SK-N-MC (cell line): ENCODE measurements around the gene ZNF384.

ENCODE experiments used
- DNase-seq: peaks from one replicate; pipeline ENCODE4 v3.0.0-alpha.2; 2011; ENCODE audit warnings: low read depth, low spot score
- H3K27ac ChIP-seq: fragments of 200-600 bp; sonication (generic); 2 replicates; pipeline ENCODE4 v1.5.1; 2016; ENCODE audit warnings: mixed run types
- H3K36me3 ChIP-seq: fragments of 200-600 bp; sonication (generic); 2 replicates; pipeline ENCODE4 v1.6.1; 2017; ENCODE audit warnings: antibody characterized with exemption, low read length, mixed read lengths; ENCODE audit not compliant: insufficient read depth
- H3K4me3 ChIP-seq: fragments of 200-600 bp; sonication (generic); 2 replicates; pipeline ENCODE4 v1.5.1; 2016
- H3K9ac ChIP-seq: fragments of 200-600 bp; sonication (generic); 2 replicates; pipeline ENCODE4 v1.8.0; 2017; ENCODE audit warnings: mixed run types, mixed read lengths; ENCODE audit not compliant: insufficient read length
- H3K9me3 ChIP-seq: fragments of 200-600 bp; sonication (generic); 2 replicates; pipeline ENCODE4 v1.6.1; 2017; ENCODE audit warnings: low read depth, mild to moderate bottlenecking, antibody characterized with exemption, low read length, moderate library complexity, mixed read lengths
- EZH2 ChIP-seq: fragments of 200-600 bp; sonication (generic); IDR thresholded peaks from one replicate; pipeline ENCODE4 v1.6.1; 2017; ENCODE audit warnings: antibody characterized with exemption
- FOXP2 ChIP-seq: optimal IDR thresholded peaks from 2 replicates; pipeline ENCODE3; 2011; ENCODE audit warnings: mild to moderate bottlenecking, moderate library complexity; ENCODE audit not compliant: insufficient read depth; ENCODE audit errors: extremely low read length, control extremely low read depth
- POLR2AphosphoS5 ChIP-seq: IDR thresholded peaks from 2 replicates; pipeline ENCODE4 v1.6.1; 2012; ENCODE audit warnings: mild to moderate bottlenecking, low read depth, low read length, borderline replicate concordance

The ZNF384 gene

DNA sequence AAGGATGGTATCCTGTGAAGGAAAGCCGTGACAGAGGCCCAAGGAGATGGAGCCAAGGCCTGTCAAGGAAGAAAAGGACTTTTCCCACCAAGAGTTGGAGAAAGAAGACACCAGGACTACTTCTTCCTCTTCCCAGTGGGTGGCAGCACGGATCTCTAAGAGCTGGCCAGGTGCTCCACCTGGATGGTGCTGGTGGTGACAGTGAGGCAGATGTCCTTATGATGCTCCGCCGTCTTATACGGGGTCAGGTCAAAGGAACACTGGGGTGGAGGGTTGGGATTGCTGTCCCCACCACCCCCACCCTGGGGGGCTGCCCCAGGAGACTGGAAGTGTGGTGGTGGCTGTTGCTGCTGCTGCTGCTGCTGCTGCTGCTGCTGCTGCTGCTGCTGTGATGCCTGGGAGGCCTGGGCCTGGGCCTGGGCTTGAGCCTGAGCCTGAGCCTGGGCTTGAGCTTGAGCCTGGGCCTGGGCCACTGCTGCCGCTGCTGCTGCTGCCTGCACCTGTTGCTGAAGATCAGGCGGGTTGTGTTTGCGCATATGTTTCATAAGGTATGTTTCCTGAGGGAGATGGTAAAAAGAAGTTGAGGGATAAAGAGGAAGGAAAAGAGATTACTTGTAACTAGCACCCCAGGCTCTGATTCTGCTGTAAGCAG, 21.5 kb downstream of the ZNF384 start:
- DNase-seq, result no peak
- Histone ChIP-seq H3K9me3 (no peaks in the 10 kb centered on the region), H3K27ac (no peak overlapping the region), H3K36me3 (peaks cover 66% of the 10 kb centered on the region), H3K4me3 (no peak overlapping the region), H3K9ac (no peak overlapping the region)
- TF ChIP-seq POLR2AphosphoS5, result no peak
- TF ChIP-seq FOXP2, result no peak
- no peak for TF ChIP-seq EZH2

- TF ChIP-seq EZH2 (no peak), POLR2AphosphoS5 (no peak), FOXP2 (no peak)
- H3K27ac ChIP-seq, result no peak overlapping the region; the same call in 1 of the 2 replicates
Measured at GRCh38 chr12:6666211-6666610, 23.0 kb downstream of the ZNF384 start.

GRCh38 chr12:6664902-6665301, 24.3 kb downstream of the ZNF384 start:
- Histone ChIP-seq H3K9ac (no peak overlapping the region), H3K36me3 (peaks cover 38% of the 10 kb centered on the region), H3K4me3 (no peak overlapping the region), H3K27ac (0 out of 2 replicates have a peak overlapping the region, but pooled peaks have one; percentile 12), H3K9me3 (no peaks in the 10 kb centered on the region)
- TF ChIP-seq FOXP2, result no peak
- TF ChIP-seq POLR2AphosphoS5, result no peak; the same call in 1 of the 2 replicates
- no peak for TF ChIP-seq EZH2
- DNase-seq, result no peak

More at GRCh38 chr12:6666211-6666610, 23.0 kb downstream of the ZNF384 start:
- Histone ChIP-seq H3K36me3 (peaks cover 51% of the 10 kb centered on the region), H3K9me3 (no peaks in the 10 kb centered on the region), H3K9ac (no peak overlapping the region), H3K4me3 (no peak overlapping the region)
- no peak for DNase-seq

GRCh38 chr12:6662906-6663742, 26.1 kb downstream of the ZNF384 start, which contains the start of gene ING4:
Gene ING4 (minus strand): TSS chr12:6663119. CDS start chr12:6663101, 18 bp downstream.
- TF ChIP-seq FOXP2 (no peak), EZH2 (no peak), POLR2AphosphoS5 (peak; percentile 65; the same call in 1 of the 2 replicates)

GRCh38 chr12:6662602-6662905, 26.6 kb downstream of the ZNF384 start:
- Histone ChIP-seq H3K9ac (peak overlapping the region; percentile 85), H3K27ac (peak overlapping the region; percentile 55; the same call in 1 of the 2 replicates), H3K9me3 (no peaks in the 10 kb centered on the region), H3K4me3 (peak overlapping the region; percentile 87), H3K36me3 (peaks cover 15% of the 10 kb centered on the region)
- TF ChIP-seq POLR2AphosphoS5 (no peak), FOXP2 (no peak)
- DNase-seq, result no peak

More at GRCh38 chr12:6662906-6663742, 26.1 kb downstream of the ZNF384 start, which contains the start of gene ING4:
- peak; percentile 96 for DNase-seq
- Histone ChIP-seq H3K9me3 (no peaks in the 10 kb centered on the region), H3K36me3 (peaks cover 20% of the 10 kb centered on the region), H3K9ac (peak within 1 kb of the TSS; percentile 85), H3K4me3 (peak within 1 kb of the TSS; percentile 87), H3K27ac (peak within 1 kb of the TSS; percentile 99)

- no peaks in the 10 kb centered on the region for H3K9me3 ChIP-seq
- H3K27ac ChIP-seq, result no peak overlapping the region
- no peak for DNase-seq
- no peak overlapping the region for H3K9ac ChIP-seq
- TF ChIP-seq POLR2AphosphoS5 (no peak), EZH2 (no peak), FOXP2 (no peak)
- peaks cover 17% of the 10 kb centered on the region; the same call in 1 of the 2 replicates for H3K36me3 ChIP-seq
- no peak overlapping the region for H3K4me3 ChIP-seq
Measured at GRCh38 chr12:6653987-6654386, 35.2 kb downstream of the ZNF384 start.

DNA sequence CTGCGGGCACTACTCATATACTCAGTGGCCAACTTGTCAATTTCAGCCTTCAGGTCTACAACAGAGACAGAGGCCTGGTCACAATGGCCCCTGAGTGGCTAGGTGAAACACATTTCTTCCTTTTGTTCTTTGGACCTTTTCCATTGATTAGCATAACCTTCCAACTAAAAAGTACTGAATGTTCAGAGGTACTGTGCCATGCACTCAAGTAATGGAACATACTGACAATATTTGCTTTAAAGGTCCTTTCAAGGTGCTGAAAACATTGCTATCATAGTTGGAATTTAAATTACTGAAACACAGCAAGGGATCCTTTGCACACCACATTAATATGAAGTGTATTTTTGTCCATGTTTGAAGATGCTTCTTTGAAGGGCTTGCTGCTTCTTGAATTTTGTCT, 35.8 kb downstream of the ZNF384 start:
- DNase-seq, result no peak
- H3K9me3 ChIP-seq, result no peaks in the 10 kb centered on the region
- H3K4me3 ChIP-seq, result no peak overlapping the region
- TF ChIP-seq POLR2AphosphoS5, result no peak
- no peak for TF ChIP-seq EZH2
- TF ChIP-seq FOXP2, result no peak
- no peak overlapping the region for H3K27ac ChIP-seq
- peaks cover 17% of the 10 kb centered on the region; the same call in 1 of the 2 replicates for H3K36me3 ChIP-seq
- H3K9ac ChIP-seq, result no peak overlapping the region

- Histone ChIP-seq H3K27ac (no peak overlapping the region), H3K9ac (no peak overlapping the region), H3K4me3 (no peak overlapping the region), H3K36me3 (peaks cover 17% of the 10 kb centered on the region; the same call in 1 of the 2 replicates), H3K9me3 (no peaks in the 10 kb centered on the region)
- TF ChIP-seq POLR2AphosphoS5 (no peak), FOXP2 (no peak), EZH2 (no peak)
- DNase-seq, result no peak
Measured at GRCh38 chr12:6652391-6652790, 36.8 kb downstream of the ZNF384 start.
